GM21381 (cell line): Measurements from ENCODE around the gene CHRNB2.

ENCODE experiments used
- ATAC-seq: cut with Tn5 transposase; IDR thresholded peaks from one replicate; pipeline ENCODE4 v1.9.1; 2021; ENCODE audit warnings: mild to moderate bottlenecking, moderate library complexity; ENCODE audit not compliant: unreplicated experiment

Gene CHRNB2

DNA sequence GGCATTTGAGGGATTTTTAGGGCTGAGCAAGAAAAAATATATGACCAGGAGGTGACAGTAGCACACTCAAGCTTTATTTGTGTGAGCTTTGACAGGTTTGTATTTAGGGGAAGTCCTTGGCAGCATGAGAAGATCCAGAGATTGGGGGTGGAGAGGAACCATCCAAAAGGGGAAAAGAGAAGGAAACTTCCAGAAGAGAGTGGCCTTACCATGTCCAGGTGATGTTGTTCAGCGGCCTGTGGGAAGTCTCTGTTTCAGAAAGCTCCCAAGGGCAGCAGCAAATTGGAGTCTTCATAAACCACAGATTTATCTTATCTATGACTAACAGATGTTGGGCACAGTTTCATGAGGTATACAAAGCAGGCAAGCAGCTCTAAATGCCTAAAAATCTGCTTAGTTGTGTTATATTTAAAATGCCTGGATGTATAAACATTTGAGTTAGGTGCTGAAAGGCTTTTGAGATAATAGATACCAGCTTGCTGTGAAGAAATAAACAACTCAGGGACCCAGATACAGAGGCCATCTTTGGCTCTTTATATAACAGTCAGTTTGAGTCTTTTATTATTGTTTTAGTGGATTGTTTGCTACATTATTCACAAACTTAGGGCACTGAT, 61.6 kb downstream of the CHRNB2 start:
- ATAC-seq, result no peak
